Amniotic stem cell (primary cell): Measurements from ENCODE around the gene SELENOW.
"Not testable (repeated sequence)": the region's sequence is repeated elsewhere in the genome, so short reads cannot be mapped to it uniquely, and the experiment has no call there.

Experiments used
- DNase-seq: peaks from one replicate; lab custom pipeline; 2025; lab: John Stamatoyannopoulos, UW

SELENOW gene

DNA sequence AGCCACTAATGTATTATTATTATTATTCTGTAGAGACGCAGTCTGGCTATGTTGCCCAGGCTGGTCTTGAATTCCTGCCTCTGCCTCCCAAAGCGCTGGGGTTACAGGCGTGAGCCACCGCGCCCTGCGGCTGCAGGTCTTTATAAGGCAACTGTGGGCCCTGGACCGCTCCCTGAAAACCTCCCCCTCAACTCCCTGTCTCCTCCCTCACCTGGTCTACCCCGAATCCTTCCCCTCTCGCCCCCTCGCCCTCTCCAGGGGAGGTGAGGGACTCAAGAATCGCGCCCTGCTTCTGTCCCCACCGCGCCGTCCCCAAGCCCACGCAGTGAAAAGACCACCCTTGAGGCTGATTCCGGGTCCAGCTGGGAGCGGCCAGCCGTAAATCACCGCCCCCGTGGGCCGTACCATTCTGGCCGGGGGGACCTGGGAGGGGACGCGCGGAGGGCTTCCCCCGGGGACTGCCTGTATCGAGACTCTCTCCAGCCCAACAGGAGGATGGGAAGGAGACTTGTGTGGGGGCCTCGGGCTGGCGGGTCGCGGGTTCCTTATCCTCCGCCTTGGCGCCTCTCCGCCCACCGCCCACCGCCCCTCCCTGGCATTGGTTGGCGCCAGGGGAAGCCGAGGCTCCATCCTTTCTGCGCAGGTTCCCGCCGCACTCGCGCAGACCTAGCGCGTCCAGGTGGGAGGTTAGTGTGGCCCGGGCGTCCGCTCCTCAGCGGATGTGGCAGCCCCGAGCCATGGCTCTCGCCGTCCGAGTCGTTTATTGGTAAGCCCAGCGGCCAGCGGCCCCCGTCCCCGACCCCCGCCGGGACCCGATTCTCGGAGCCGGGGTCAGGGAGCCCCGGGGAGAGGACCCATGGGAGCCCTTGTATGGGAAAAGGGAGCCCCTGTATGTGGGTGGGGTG lies at the start of gene SELENOW:
Gene SELENOW, plus strand, starts transcription at position 655 of the 905 bp plus-strand sequence. Its CDS starts 83 bp downstream, at position 738.
- peak; percentile 36 for DNase-seq

DNA sequence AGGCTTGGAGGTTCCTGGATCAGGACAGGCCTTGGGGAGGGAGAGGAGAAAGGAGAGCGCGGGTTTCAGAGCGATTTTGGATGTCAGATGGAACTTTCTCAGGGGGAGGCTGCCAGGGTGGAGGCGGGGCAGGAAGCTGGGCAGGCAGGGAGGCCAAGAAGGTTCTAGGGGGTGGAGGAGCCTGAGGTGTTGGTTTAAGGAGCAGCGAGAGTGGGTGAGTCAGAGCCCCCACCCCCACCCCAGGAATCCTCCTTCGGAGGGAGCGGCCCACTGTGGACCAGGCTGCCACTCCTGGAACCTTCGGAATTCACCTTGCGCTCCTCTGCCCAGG lies 49.1 kb upstream of the SELENOW start:
- peak; percentile 39 for DNase-seq

DNA sequence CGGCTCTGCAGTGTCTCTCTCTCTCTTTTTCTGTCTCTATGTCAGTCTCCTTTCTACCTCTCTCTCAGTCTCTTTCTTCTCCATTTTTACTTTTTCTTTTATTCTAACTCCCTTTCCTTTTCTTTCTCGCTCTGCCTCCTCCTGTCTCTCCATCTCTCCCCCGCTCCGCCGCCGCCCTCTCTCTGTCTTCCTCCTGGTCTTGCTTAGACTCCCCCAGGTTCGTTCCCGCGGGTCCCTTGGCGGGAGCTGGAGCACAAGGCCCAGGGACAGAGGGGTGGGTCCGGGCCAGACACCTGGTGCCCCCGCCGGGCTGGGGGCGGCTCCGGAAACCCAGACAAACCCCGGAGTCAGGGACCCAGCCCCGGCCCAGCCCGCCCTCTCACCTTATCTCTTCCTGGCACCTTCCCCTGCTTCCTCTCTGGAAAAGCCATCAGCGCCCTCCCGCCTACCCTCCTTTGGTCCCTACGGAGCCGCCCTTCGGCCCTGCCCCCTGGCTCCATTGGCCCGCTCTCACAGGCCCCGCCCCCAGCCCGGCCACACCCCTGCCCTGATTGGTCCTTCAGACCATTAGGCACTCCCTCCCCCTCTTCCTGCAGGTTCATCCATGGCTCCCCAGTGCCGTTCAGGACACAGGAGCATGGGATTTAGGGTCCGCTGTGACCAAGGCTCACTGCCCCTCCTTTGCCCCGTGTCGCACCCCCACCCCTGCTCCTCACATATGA lies 48.5 kb upstream of the SELENOW start:
- DNase-seq = no peak

DNA sequence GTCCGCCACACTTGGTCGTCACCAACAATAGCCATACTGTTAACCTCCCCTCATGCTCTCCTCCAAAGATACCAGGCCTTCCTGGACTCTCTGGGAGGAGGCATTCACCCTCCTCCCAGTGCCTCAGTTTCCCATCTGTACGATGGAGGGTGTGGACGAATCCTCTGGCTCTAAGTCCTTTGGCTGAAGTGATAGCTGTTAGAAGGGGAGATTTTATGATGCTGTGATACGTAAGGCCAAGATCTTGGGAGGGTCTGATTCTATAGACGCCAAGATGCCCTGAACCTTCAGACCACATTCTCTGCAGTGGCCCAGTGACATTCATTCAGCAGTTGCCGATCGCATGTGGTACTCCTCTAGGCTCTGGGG lies 48.0 kb upstream of the SELENOW start:
- DNase-seq = no peak

DNA sequence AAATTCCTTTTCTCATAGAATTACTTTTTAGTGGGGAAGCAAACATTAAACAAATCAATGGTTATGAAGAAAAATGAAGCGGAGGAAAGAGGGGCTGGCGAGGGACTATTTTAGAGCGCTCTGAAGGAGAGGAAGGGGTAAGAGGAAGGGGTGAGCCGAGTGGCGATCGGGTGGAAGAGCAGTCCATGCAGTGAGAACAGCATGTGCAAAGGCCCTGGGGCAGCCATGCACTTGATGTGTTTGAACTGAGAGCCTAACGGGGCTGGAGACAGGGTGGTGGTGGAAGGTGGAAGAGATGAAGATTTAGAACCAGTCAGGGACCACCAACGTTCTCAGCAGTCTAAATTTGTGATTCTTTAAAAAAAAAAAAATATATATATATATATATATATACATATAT lies 47.6 kb upstream of the SELENOW start:
- no peak for DNase-seq

DNA sequence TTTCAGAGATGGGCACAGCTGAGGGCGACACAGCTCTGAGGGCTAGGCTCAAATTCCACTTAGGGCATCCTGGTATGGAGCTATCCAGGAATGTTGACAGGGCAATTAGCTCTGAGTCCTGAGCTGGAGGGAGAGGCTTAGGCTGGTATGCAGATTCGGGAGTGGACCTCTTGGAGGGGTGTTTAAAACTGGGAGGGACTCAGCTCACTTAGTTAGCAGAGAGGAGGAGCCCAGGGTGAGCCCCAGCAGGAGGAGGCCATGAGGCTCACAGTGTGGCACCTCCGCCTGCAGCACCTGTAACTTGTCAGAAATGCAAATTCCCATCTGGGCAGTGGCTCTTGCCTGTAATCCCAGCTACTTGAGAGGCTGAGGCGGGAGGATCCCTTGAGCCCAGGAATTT lies 43.4 kb upstream of the SELENOW start:
- DNase-seq = no peak

DNA sequence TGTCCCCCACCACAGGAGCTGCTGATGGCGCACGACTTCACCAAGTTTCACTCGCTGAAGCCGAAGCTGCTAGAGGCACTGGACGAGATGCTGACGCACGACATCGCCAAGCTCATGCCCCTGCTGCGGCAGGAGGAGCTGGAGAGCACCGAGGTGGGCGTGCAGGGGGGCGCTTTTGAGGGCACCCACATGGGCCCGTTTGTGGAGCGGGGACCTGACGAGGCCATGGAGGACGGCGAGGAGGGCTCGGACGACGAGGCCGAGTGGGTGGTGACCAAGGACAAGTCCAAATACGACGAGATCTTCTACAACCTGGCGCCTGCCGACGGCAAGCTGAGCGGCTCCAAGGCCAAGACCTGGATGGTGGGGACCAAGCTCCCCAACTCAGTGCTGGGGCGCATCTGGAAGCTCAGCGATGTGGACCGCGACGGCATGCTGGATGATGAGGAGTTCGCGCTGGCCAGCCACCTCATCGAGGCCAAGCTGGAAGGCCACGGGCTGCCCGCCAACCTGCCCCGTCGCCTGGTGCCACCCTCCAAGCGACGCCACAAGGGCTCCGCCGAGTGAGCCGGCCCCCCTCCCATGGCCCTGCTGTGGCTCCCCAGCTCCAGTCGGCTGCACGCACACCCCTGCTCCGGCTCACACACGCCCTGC lies 37.5 kb upstream of the SELENOW start:
- no peak for DNase-seq

DNA sequence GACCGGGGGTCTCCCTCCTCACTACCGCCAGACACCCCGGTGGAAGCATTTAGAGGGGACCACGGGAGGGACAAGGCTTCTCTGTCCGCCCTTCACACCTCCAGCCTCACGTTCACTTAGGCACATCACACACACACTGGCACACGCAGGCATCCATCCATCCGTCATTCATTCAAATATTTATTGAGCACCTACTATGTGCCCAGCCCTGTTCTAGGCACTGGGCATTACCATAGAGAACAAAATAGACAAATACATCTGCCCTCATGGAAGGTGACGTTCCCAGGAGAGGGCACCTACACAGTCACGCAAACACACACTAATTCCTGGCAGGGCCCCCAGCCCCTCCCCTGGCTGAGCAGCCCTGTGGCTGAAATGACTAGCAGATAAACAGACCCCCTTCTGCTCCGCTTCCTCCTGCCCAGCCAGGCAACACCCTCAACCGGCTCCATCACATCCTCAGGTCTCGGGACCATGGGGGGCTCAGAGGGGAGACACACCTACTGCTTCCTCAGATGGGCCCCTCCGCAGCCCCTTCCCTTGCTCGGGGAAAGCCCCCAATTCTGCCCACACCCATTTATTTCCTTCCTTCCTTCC lies 36.9 kb upstream of the SELENOW start:
- DNase-seq = no peak

DNA sequence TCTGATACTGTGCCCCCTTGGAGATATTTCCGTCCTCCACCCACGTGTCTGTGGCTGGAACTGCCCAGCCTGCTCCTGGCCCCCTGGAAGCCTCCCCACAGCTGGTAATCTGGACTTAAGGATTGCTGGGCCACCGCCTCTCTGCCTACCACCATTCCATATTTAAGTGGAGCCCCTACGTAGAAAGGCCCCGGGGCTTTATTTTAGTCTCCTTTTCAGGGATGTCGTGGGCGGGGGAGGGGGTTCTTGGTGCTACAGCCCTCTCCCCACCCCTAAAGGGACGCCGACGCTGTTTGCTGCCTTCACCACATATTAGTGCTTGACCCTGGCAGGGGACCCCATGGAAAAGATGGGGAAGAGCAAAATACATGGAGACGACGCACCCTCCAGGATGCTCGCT lies 35.9 kb upstream of the SELENOW start:
- DNase-seq = no peak

DNA sequence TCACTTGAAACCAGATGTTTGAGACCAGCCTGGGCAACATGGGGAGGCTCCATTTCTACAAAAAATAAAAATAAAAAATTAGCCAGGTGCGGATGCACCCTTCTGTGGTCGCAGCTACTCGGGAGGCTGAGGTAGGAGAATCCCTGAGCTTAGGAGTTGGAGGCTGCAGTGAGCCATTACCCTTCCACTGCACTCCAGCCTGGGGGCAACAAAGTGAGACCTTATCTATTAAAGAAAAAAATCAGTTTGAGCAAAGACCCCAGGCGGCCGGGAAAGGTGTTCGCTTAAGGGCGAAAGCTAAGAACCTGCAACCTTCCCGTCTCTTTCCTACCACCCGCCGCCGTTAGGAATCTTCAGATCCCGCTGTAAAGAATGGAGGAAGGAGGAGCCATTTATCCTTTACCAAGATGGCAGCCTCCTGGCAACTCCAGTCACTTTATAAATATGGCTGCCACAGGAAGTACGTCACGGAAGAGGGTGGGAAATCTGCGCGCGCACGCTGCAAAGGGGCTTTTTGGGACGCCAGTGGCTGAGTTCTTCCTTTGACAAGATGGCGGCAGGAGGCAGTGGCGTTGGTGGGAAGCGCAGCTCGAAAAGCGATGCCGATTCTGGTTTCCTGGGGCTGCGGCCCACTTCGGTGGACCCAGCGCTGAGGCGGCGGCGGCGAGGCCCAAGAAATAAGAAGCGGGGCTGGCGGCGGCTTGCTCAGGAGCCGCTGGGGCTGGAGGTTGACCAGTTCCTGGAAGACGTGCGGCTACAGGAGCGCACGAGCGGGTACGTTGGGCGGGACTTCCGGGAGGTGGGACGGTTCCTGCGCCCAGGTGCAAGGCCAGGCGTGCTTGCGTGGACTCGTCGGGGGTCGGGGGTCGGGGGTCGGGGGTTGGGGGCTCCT lies 33.2 kb upstream of the SELENOW start, which contains the start of gene NOP53:
Gene NOP53, plus strand, starts transcription at position 537 of the 892 bp plus-strand sequence. Its CDS starts 14 bp downstream, at position 551.
- DNase-seq = peak; percentile 84

DNA sequence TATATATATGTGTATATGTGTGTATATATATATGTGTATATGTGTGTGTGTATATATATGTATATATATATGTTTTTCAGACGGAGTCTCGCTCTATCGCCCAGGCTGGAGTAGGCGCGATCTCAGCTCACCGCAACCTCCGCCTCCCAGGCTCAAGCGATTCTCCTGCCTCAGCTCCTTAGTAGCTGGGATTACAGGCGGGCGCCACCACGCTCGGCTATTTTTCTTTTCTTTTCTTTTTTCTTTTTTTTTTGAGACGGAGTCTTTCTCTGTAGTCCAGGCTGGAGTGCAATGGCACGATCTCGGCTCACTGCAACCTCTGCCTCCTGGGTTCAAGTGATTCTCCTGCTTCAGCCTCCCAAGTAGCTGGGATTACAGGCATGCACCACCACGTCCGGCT lies 32.4 kb upstream of the SELENOW start:
- not testable (repeated sequence) for DNase-seq

DNA sequence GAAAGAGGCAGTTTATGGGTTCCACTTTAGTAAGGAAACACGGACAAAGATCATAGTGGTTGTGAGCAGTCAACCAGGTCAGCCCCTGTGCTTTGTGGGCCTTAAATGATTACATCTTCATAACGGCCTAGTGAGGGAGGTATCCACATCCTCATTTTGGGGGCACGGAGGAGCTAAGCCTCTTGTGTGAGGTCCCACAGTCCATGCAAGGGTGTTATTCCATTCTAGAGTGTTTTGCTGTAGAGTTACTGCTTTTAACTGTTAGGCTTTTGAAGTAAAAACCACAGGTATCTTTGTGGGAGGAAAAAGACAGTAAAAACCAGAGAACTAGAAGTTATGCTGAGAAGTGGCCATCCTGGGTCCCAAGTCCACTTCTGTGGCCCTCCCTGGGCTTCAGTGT lies 29.2 kb upstream of the SELENOW start:
- no peak for DNase-seq

DNA sequence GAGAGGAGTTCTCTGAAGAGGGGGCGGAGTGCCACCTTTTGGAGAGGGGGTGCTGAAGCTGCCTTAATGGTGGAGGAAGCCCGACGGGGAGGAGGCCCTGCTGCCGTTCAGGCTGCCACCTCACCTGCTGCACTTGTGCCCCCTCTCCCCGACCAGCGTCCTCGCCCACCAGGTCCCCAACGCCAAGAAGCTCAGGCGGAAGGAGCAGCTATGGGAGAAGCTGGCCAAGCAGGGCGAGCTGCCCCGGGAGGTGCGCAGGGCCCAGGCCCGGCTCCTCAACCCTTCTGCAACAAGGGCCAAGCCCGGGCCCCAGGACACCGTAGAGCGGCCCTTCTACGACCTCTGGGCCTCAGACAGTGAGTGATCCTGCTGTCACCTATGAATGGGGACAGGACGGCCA lies 27.8 kb upstream of the SELENOW start:
- no peak for DNase-seq

DNA sequence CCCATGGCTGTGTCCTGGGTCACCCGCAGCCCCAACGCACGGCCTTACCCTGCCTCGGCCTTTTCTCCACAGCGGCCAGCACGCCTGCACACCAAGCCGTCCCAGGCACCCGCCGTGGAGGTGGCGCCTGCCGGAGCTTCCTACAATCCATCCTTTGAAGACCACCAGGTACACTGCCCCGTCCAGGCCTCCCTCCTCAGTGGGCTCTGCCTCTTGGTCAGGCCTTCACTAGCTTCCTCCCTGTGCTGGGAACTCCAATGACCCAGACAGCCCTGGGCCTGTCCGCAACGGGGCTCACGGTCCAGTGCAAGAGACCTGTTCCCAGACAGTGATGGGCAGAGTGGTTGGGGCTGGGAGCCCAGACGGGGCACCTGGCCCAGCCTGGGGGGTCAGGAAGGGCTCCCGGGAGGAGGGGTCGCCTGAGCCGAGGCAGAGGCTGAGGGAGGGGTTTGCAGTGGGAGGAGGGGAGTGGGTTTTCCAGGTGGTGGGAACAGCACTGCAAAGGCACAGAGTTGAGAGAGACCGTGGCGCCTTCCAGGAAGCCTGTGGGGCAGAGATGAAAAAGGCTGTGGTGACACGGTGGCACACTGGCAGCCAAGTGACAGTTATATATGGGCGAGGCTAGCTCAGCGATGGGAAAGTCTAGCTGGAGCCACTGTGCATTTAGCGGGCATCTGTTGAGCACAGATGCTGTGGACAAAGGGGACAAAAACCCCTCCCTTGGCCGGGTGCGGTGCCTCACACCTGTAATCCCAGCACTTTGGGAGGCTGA lies 25.9 kb upstream of the SELENOW start:
- no peak for DNase-seq

DNA sequence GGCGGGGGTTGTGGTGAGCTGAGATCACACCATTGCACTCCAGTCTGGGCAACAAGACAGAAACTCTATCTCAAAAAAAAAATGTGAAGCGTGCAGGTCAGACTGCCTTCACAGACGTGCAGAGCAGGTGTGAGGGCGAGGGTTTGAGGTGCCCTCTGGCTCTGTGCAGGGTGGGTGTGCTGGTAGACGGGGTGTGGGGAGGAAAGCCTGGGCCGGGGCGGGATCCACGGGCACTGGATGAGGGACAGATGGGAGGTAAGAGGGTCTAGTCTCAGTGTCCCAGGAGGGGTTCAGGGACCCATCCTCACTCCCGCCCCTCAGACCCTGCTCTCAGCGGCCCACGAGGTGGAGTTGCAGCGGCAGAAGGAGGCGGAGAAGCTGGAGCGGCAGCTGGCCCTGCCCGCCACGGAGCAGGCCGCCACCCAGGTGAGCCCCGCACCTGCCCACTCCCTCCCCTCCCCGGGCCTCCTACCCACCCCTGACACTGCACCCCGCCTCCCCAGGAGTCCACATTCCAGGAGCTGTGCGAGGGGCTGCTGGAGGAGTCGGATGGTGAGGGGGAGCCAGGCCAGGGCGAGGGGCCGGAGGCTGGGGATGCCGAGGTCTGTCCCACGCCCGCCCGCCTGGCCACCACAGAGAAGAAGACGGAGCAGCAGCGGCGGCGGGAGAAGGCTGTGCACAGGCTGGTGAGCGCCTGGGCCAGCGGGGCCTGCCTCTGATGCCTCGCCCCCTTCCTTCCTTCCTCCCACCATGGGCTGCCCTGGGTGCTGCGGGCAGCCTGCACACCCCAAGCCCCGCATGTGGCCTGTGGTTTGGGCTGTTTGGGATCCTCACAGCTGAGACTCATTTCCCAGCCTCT lies 24.1 kb upstream of the SELENOW start:
- DNase-seq = no peak

DNA sequence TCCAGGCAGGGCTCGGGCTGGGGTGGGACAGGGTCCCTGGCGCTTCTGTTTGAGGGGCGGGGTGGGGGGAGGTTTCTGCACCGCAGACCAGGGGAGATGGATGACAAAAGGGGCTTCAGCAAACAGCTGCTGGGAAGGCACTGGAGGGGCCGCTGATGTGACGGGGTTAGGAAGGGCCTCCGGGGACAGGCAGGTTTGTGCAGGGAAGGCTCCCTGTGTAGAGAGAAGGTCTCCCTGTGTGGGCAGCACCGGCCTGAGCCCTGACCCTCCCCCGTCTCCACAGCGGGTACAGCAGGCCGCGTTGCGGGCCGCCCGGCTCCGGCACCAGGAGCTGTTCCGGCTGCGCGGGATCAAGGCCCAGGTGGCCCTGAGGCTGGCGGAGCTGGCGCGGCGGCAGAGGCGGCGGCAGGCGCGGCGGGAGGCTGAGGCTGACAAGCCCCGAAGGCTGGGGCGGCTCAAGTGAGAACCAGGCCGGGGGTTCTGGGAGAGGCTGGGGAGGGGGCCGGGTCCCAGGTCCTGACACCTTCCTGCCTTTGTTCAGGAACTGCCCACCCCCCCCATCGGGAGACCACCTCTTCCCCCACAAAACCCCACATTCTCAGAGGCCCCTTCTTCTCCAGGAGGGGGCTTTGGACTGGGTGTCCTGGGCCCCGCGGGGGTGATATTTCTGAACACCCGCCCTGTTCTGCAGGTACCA lies 23.3 kb upstream of the SELENOW start:
- DNase-seq = no peak

DNA sequence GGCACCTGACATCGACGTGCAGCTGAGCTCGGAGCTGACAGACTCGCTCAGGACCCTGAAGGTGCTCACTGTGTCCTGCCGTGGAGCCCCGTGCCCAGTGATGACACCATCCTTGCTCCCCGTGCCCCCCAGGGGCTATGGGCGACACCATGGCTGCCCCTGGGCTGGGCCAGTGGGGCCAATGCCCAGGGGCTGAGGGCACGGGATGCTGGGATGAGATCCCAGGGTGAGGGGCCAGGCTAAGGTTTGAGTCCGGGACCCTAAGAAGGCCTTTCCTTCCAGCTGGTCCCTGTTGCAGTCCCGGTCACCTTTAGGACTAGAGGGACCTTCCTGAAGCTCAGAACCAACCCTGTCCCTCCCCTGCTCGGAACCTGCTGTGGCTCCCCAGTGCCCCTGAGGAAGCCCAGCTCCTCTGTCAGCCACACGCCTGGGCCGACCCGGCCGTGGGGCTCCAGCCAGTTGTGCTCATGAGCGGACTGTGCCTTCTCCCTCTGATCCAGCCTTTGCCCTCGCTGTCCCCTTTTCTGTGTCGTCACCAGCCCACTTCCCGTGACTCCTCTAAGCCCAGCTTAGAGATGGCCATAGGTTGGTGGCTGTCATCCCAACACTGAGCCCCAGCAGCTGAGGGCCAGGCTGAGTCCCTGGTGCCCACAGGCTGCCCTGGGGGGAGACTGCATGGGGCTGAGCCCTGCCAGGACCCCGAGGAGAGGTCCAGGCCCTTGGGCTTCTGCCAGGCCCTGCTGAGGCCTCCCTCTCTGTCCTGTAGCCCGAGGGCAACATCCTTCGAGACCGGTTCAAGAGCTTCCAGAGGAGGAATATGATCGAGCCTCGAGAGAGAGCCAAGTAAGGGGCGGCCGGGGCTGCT lies 22.5 kb upstream of the SELENOW start:
- DNase-seq = no peak

DNA sequence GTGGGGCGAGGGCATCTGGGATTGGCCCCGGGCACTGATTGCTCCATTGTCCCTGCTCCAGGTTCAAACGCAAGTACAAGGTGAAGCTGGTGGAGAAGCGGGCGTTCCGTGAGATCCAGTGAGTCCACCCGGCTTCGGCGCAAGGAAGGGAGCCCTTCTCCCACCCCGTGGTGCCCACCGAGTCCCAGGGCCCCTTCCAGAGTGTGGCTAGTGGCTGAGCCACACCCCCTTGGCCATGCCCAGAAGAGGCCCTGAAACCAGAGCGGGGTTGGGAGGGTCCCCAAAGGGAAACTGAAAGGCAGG lies 21.9 kb upstream of the SELENOW start:
- DNase-seq = no peak
